Thoracic aorta (tissue), 2 donors: ENCODE results near the gene POLG. TPM values are rescaled to one million over a fixed set of nuclear protein-coding genes. Genes with fewer than 3 reads are reported as not detected.

Experiments used
- ATAC-seq: fragments of 150-250 bp; one replicate; pipeline ENCODE4 v1.8.0; 2017; ENCODE audit warnings: low read depth; ENCODE audit not compliant: insufficient number of reproducible peaks, low FRiP score
- DNase-seq: peaks from one replicate; pipeline ENCODE4 v3.0.0-alpha.2; 2020; ENCODE audit warnings: low spot score
- H3K27ac ChIP-seq, 2 donors: fragments of 200-600 bp; sonication (generic); 1 replicate in 1 of 2; 2 replicates in 1 of 2; pipeline ENCODE4 v1.5.1; 2016; ENCODE audit warnings: mild to moderate bottlenecking in 2 of 2, moderate library complexity in 2 of 2
- H3K27me3 ChIP-seq: fragments of 200-600 bp; sonication (generic); replicated peaks from 2 replicates; pipeline ENCODE4 v1.6.0; 2016; ENCODE audit warnings: mild to moderate bottlenecking; ENCODE audit not compliant: insufficient read depth
- H3K36me3 ChIP-seq: fragments of 200-600 bp; sonication (generic); one replicate; pipeline ENCODE4 v1.5.1; 2016
- H3K4me1 ChIP-seq, 2 donors: fragments of 200-600 bp; sonication (generic); 1 replicate in 1 of 2; 2 replicates in 1 of 2; pipeline versions ENCODE4 v1.5.1 to v1.6.0; 2016; ENCODE audit warnings: low read depth in 2 of 2, mild to moderate bottlenecking in 1 of 2; ENCODE audit not compliant: control insufficient read depth in 1 of 2
- H3K4me3 ChIP-seq: fragments of 200-600 bp; sonication (generic); 2 replicates; pipeline ENCODE4 v1.5.1; 2016; ENCODE audit warnings: mild to moderate bottlenecking
- H3K9me3 ChIP-seq: fragments of 200-600 bp; sonication (generic); 2 replicates; pipeline ENCODE4 v1.5.1; 2016
- total RNA-seq, 2 donors: library from RNA; depleted of rRNA; stranded (reverse); fragments of >200 nt; gene quantifications; one replicate each; pipeline versions ENCODE4 v1.1.0 to v1.2.3, GENCODE V29; 2016
- TF ChIP-seq, protein P1 (sequence below): fragments of 200-600 bp; sonication (generic); IDR thresholded peaks from one replicate; pipeline ENCODE4 v1.5.1; 2019; ENCODE audit warnings: antibody characterized with exemption

Gene POLG
- total RNA-seq = 10 to 100 TPM; 89.2 to 89.8 TPM

- ATAC-seq = peak; percentile 98
- H3K4me1 ChIP-seq = peaks cover 26 to 51% of the 10 kb centered on the region in 2 donors
- no peaks in the 10 kb centered on the region for H3K27me3 ChIP-seq
- peak within 1 kb of the TSS; percentile 84 for H3K4me3 ChIP-seq
- no peaks in the 10 kb centered on the region for H3K9me3 ChIP-seq
- peaks cover 19% of the 10 kb centered on the region for H3K36me3 ChIP-seq
- peak within 1 kb of the TSS; percentile 76 to 86 for H3K27ac ChIP-seq
- TF ChIP-seq, protein P1, sequence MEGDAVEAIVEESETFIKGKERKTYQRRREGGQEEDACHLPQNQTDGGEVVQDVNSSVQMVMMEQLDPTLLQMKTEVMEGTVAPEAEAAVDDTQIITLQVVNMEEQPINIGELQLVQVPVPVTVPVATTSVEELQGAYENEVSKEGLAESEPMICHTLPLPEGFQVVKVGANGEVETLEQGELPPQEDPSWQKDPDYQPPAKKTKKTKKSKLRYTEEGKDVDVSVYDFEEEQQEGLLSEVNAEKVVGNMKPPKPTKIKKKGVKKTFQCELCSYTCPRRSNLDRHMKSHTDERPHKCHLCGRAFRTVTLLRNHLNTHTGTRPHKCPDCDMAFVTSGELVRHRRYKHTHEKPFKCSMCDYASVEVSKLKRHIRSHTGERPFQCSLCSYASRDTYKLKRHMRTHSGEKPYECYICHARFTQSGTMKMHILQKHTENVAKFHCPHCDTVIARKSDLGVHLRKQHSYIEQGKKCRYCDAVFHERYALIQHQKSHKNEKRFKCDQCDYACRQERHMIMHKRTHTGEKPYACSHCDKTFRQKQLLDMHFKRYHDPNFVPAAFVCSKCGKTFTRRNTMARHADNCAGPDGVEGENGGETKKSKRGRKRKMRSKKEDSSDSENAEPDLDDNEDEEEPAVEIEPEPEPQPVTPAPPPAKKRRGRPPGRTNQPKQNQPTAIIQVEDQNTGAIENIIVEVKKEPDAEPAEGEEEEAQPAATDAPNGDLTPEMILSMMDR = no peak
- peak; percentile 93 for DNase-seq
These were observed at the start of gene POLG for GRCh38 chr15:89334510-89335297. Gene POLG, minus strand, starts transcription at chr15:89334824. Its CDS starts 1,070 bp downstream, at chr15:89333754.

DNA sequence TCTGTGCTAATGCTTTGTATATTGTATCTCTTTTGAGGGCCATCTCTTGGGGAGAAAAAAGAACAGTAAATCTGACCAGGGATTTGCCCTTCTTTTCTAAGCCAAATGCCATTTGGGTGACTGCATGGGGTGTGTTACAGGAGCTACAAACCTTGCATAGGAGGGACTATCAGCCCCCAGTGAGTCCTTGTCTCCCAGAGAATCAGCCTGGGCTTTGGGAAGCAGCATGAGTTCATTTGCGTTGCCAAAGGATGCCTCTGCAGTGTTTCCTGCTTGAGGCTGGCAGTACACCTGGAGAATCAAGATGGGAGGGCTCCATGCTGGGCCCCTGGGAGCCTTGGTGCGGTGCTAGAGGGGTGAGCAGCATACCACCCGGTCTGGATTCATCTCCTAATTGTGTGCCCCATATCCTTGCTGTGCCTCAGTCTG, 49.6 kb upstream of the POLG start:
- TF ChIP-seq, protein P1 = no peak
- H3K36me3 ChIP-seq = no peaks in the 10 kb centered on the region
- no peaks in the 10 kb centered on the region for H3K9me3 ChIP-seq
- ATAC-seq (no peak), DNase-seq (no peak)
- peaks cover 0 to 3% of the 10 kb centered on the region in 2 donors for H3K4me1 ChIP-seq
- H3K4me3 ChIP-seq = no peak overlapping the region
- peaks cover 3% of the 10 kb centered on the region for H3K27me3 ChIP-seq
- H3K27ac ChIP-seq = no peak overlapping the region

DNA sequence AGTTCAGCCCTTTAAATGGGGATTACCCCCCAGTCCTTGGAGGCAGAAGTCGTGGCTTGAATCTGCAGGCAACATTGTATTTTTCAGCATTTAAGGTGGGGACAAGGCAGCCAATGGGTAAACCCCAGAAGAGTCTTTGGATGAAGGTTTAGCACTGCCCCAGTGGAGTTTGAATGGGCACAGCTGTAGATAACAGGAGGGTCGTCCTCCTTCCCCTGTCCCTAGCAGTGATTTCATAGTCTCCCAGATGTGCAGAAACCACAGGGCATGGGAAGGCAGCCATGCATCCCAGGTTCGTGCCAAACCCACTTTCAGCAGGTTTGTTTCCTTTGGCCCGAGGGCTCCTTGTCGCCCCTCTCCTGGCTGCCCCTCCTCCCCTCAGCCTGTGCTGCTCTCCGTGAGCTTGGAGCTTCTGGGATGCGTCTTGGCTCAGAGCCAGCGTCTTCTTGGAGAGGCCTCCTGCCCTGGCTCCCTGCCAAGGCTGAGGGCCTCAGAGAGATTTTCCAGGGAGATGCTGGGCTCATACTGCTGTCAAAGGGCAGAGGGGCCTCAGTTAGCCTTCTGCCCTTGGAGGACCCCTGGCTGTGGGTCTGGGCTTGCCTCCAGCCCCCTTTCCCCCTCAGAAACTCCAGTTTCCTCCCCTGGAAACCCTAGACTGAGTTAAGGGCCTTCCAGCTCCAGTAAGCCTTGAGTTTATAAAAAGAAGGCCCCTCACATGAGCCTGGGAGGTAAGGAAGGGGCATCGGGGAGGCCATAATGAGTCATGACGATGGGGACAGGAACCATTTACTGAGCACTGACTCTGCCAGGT, 48.9 kb upstream of the POLG start:
- TF ChIP-seq, protein P1 = no peak
- no peak for ATAC-seq
- Histone ChIP-seq H3K27me3 (peaks cover 9% of the 10 kb centered on the region), H3K36me3 (no peaks in the 10 kb centered on the region), H3K9me3 (no peaks in the 10 kb centered on the region), H3K27ac (no peak overlapping the region), H3K4me1 (peaks cover 0 to 9% of the 10 kb centered on the region in 2 donors), H3K4me3 (no peak overlapping the region)
- DNase-seq = no peak

DNA sequence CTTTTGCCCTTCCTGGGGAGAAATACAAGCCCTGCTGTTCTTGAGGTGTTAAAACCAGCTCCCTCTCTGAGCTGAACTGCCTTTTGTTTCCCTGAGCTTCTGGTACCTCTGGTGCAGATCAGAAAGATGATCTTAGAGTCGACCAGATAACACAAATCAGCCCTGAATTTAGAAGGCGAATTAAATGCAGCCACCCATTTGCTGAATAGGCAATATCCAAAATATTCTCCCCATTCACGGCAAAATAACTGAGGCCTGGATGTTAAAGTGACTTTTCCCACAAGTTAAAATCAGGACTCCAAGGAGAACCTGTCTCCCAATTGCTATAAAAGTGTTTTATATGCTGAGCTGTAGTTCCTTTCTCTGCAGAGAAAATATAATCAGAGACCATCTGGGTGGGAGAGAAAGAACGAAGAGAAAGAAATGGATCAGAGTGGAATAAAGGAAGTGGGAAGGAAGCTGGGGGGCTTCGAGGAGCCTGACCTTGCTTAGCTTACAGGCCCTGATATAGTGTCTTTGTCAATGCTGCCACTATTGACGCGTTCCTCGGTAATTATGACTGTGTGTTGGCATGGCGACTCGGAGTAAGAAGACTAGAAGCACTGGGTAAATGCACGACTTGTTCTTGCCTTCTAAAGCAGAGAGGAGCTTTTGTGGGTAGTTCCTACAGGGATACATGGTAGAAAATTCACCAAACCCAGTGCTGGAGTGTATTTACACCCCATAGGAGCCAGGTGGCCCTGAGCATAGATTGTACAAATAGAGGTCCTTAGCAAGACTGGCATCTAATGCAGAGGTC, 47.5 kb upstream of the POLG start:
- Histone ChIP-seq H3K36me3 (no peaks in the 10 kb centered on the region), H3K27ac (no peak overlapping the region), H3K9me3 (no peaks in the 10 kb centered on the region), H3K4me1 (peaks cover 0 to 18% of the 10 kb centered on the region in 2 donors), H3K27me3 (peaks cover 18% of the 10 kb centered on the region), H3K4me3 (no peak overlapping the region)
- ATAC-seq (no peak), DNase-seq (no peak)
- TF ChIP-seq, protein P1 = no peak
